ENCODE results near the gene TRAF3IP1.
"Not testable (repeated sequence)": the region's sequence is repeated elsewhere in the genome, so short reads cannot be mapped to it uniquely, and the experiment has no call there.

The TRAF3IP1 gene

DNA sequence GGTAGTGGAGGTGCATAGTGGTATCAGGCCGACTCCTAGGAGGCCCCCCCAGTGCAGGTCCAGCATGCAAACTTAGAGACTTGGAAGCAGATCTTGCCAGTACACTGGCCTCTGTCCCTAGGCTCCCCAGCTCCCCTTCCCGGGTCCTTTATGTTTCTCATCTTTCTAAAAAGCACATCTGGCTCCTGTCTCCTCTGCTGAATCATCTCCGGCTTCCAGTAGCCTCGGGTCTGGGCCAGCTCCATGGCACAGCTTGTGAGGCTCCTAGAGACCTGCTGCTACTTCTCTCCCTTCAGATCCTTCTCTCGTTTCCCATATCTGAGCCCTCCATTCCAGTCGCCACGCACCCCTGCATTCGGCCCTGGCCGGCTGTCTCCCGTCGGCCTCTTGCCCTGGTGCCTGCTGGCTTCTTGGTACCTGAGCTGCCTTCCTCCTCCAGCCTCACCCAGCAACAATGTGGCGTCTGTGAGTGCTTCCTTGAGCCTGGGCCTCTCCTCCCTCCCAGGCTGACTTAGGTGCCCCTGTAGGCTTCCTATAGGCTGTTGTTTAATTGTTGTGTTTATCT lies 6.6 kb downstream of the TRAF3IP1 start:
- TF ChIP-seq, protein P1, sequence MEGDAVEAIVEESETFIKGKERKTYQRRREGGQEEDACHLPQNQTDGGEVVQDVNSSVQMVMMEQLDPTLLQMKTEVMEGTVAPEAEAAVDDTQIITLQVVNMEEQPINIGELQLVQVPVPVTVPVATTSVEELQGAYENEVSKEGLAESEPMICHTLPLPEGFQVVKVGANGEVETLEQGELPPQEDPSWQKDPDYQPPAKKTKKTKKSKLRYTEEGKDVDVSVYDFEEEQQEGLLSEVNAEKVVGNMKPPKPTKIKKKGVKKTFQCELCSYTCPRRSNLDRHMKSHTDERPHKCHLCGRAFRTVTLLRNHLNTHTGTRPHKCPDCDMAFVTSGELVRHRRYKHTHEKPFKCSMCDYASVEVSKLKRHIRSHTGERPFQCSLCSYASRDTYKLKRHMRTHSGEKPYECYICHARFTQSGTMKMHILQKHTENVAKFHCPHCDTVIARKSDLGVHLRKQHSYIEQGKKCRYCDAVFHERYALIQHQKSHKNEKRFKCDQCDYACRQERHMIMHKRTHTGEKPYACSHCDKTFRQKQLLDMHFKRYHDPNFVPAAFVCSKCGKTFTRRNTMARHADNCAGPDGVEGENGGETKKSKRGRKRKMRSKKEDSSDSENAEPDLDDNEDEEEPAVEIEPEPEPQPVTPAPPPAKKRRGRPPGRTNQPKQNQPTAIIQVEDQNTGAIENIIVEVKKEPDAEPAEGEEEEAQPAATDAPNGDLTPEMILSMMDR (IDR thresholded peaks at IDR 0.05; ENCODE audit: insufficient read depth, low read length, missing control alignments): no peak
- ChIA-PET POLR2A (no interaction called here), CTCF (no interaction called here)
- no peak for DNase-seq (ENCODE audit: low read depth, low spot score)
- no peak overlapping the region for H3K4me3 ChIP-seq (ENCODE audit: low read depth, low read length)

DNA sequence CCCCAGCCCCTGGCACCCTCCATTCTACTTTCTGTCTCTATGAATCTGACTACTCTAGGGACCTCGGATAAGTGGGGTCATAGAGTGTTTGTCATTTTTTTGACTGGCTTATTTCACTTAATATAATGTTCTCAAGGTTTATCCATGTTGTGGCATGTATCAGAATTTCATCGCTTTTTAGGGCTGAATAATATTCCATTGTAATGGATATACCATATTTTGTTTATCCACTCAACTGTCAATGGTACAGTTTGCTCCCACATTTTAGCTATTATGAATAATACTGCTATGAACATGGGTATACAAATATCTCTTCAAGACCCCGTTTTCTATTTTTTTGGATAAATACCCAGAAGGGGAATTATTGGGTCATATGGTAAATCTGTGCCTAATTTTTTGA lies 7.4 kb downstream of the TRAF3IP1 start:
- ChIA-PET POLR2A (no interaction called here), CTCF (no interaction called here)
- no peak for DNase-seq (ENCODE audit: low read depth, low spot score)
- H3K4me3 ChIP-seq (ENCODE audit: low read depth, low read length): no peak overlapping the region
- TF ChIP-seq, protein P1 (IDR thresholded peaks at IDR 0.05; ENCODE audit: insufficient read depth, low read length, missing control alignments): no peak

DNA sequence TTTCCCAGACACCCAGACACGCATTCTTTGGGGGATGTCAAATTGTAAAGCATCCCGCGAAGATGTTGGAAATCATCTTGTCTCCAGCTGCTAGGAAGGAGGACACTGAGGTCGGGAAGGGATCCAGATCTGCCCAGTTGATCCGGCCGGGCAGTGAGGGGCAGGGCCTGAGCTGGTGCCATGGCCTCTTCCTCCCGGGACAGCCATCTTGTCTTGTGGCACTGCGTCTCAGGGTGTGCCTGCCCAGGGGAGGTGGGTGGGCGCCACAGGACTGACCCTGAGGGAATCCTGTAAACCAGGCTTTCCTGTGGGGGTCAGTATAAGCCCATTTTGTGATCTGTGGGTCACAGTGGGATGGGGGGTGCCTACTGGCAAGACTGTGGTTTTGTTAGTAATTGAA lies 10.1 kb downstream of the TRAF3IP1 start:
- H3K4me3 ChIP-seq (ENCODE audit: low read depth, low read length): no peak overlapping the region
- ChIA-PET POLR2A (no interaction called here), CTCF (interaction anchor here (1.9 kb wide), 1 partner anchor 27 kb away, joined by 5 read pairs; no protein-coding TSS in a partner anchor)
- DNase-seq (ENCODE audit: low read depth, low spot score): no peak
- TF ChIP-seq, protein P1 (IDR thresholded peaks at IDR 0.05; ENCODE audit: insufficient read depth, low read length, missing control alignments): no peak

DNA sequence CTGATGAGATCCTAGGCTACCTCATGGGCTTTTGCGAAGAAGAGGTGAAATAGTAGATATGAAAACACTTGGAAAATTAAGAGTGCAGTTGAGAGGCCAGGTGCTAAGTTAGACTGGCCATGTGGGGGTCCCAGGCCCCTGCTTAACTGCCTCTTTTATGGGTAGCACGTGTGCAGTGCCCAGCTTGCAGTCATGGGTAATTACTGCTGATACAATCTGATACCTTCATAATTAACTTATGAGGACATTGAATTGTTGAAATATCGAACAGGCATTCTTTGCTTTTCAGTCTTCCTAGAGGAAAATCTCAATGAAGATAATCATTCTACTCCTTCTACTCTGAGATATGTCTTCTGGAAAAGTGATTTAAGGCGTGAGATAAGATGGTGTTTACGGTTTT lies 11.6 kb downstream of the TRAF3IP1 start:
- TF ChIP-seq, protein P1 (IDR thresholded peaks at IDR 0.05; ENCODE audit: insufficient read depth, low read length, missing control alignments): no peak
- CTCF ChIA-PET: no interaction called here
- H3K4me3 ChIP-seq (ENCODE audit: low read depth, low read length): no peak overlapping the region
- POLR2A ChIA-PET: interaction anchor here (0.6 kb wide), 1 partner anchor 10 kb away, joined by 3 read pairs; no protein-coding TSS in a partner anchor
- no peak for DNase-seq (ENCODE audit: low read depth, low spot score)

DNA sequence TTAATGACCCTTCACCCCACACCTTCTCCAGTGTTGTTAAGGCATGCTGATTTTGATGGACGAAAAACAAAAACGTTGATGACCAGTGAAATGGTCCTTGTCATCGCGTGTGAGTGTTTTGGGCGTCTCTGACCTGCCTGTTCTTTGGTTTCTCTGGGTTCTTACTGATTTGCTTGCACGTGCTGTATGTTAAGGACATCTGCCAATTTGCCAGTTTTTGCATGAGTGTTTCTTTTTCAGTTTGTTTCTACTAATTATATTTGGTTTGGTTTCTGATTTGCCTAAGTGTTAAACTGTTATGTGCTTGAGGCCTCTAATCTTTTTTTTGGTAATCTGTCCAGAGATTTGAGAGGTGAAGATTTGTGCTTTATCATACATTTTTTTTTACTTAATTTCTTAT lies 14.6 kb downstream of the TRAF3IP1 start:
- POLR2A ChIA-PET: no interaction called here
- CTCF ChIA-PET: no interaction called here
- no peak overlapping the region for H3K4me3 ChIP-seq (ENCODE audit: low read depth, low read length)
- DNase-seq (ENCODE audit: low read depth, low spot score): no peak
- TF ChIP-seq, protein P1 (IDR thresholded peaks at IDR 0.05; ENCODE audit: insufficient read depth, low read length, missing control alignments): no peak

DNA sequence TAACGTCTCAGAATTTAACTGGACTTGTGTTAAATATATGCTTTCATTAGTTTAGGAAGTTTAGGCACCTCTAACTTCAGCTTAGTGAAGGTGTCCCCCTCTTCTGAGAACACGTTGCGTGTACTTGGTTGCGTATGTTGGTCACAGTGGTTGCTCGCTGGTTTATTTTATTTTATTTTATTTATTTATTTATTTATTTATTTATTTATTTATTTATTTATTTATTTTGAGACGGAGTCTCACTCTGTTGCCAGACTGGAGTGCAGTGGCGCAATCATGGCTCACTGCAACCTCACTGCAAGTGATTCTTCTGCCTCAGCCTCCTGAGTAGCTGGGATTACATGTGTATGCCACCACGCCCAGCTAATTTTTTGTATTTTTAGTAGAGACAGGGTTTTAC lies 15.3 kb downstream of the TRAF3IP1 start:
- POLR2A ChIA-PET; DNase-seq (ENCODE audit: low read depth, low spot score); H3K4me3 ChIP-seq (ENCODE audit: low read depth, low read length): not testable (repeated sequence)
- CTCF ChIA-PET: interaction anchor here (1.3 to 1.4 kb wide), 2 partner anchors 9 to 21 kb away, joined by 3 to 4 read pairs; no protein-coding TSS in a partner anchor

DNA sequence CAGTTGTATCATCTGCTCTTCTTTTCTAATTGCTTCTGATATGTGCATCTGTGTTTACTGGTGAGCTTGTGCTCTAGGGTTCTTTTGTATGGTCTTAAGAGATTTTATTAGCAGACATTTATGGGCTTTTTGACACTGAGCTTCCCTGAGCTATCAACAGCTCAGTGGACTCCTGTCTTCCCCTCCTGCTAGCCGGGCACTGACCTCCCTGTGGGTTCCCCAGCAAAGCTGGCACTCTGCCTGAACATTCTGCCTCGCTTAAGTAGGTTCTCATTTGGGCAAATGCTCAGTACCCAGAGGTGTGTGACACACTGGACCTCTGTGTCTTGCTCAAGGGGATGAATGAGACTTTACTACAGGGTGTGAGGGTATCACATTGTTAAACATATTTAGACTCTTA lies 15.8 kb downstream of the TRAF3IP1 start:
- ChIA-PET CTCF (interaction anchor here (1.0 to 1.4 kb wide), 3 partner anchors 8 to 22 kb away, joined by 3 to 4 read pairs (median 3); no protein-coding TSS in a partner anchor), POLR2A (no interaction called here)
- TF ChIP-seq, protein P1 (IDR thresholded peaks at IDR 0.05; ENCODE audit: insufficient read depth, low read length, missing control alignments): no peak
- no peak overlapping the region for H3K4me3 ChIP-seq (ENCODE audit: low read depth, low read length)
- no peak for DNase-seq (ENCODE audit: low read depth, low spot score)
